Tongue (tissue), 2 donors: ENCODE data around the gene ARL16. TPM values are rescaled to one million over a fixed set of nuclear protein-coding genes. Genes with fewer than 3 reads are reported as not detected.
A peak's percentile ranks its signal among the peaks of the same experiment; 100 is the strongest.
"Not testable (repeated sequence)": the region's sequence is repeated elsewhere in the genome, so short reads cannot be mapped to it uniquely, and the experiment has no call there.

ENCODE experiments used
- DNase-seq: peaks from one replicate; pipeline ENCODE4 v3.0.0-alpha.2; 2015
- total RNA-seq: library from RNA; depleted of rRNA; stranded (reverse); fragments of >200 nt; gene quantifications from one replicate; pipeline ENCODE4 v1.2.3, GENCODE V29; 2014

Gene ARL16
- total RNA-seq, 1 donor from 2014 or later: 32.1 TPM

- no peak for DNase-seq
Observed at GRCh38 chr17:81695211-81695610, 11.6 kb upstream of the ARL16 start.

GRCh38 chr17:81694810-81695209 is 11.2 kb upstream of the ARL16 start:
- DNase-seq: no peak

- DNase-seq: no peak
Observed at GRCh38 chr17:81693509-81694210, 10.1 kb upstream of the ARL16 start.

- DNase-seq: no peak
Observed at GRCh38 chr17:81691608-81692007, 8.0 kb upstream of the ARL16 start.

DNA sequence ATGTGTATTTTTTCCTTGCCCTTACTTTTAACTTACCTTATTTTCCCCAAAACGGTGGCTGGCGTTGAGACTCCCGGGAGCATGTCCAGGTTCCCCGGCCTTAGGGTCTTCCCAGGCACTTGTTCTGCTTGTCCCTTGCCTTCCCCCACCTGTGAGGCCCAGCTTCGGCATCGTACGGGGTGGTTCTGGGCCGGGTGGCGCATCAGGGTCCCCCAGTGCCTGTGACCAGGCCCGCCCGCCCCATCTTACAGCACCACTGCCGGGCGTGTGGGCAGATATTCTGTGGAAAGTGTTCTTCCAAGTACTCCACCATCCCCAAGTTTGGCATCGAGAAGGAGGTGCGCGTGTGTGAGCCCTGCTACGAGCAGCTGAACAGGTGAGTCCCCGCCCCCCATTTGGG is 7.6 kb upstream of the ARL16 start:
- no peak for DNase-seq

GRCh38 chr17:81690549-81690948 is 7.0 kb upstream of the ARL16 start:
- DNase-seq: no peak

- DNase-seq: no peak
Observed at GRCh38 chr17:81690066-81690465, 6.5 kb upstream of the ARL16 start.

GRCh38 chr17:81688616-81689015 is 5.0 kb upstream of the ARL16 start:
- DNase-seq: no peak

DNA sequence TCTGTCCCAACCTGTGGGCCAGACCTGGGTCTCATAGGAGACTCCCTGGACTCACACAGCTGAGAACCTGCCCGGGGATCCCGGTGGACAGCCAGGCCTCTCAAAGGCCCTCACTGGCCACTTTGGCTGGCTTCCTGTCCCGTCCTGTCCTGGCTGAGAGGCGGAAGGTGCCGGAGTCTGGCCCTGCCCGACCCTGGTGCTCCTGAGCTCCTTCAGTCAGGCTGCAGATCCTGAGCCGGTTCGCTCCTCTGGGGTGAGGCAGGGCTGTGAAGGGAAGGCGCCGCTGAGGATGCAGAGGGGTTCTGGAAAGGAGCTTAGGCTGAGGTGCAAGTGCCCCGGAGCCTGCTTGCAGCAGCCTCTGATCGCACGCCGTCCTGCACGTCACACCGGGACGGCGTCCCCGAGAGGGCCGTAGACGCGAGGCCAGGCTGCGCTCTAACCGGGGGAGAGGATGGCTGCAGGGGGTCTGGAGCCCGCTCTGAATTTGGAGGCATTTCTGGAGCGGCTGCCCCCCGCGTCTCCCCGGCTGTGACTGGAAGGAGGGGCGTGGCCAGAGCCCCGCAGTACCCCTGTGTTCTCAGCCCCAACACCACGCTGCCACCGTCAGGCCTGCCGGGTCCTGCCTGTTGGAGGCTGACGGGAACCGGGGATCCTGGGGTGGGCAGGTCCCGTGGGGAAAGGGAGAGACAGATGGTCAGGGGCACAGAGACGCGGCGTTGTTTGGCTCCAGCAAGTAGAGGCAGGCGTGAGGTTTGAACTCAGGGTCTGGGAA is 4.4 kb upstream of the ARL16 start:
- DNase-seq: no peak

- no peak for DNase-seq
Observed at GRCh38 chr17:81686614-81687013, 3.0 kb upstream of the ARL16 start.

- no peak for DNase-seq
Observed at GRCh38 chr17:81685108-81685507, 1.5 kb upstream of the ARL16 start.

GRCh38 chr17:81684442-81684911 is 880 bp upstream of the ARL16 start:
- DNase-seq: no peak

DNA sequence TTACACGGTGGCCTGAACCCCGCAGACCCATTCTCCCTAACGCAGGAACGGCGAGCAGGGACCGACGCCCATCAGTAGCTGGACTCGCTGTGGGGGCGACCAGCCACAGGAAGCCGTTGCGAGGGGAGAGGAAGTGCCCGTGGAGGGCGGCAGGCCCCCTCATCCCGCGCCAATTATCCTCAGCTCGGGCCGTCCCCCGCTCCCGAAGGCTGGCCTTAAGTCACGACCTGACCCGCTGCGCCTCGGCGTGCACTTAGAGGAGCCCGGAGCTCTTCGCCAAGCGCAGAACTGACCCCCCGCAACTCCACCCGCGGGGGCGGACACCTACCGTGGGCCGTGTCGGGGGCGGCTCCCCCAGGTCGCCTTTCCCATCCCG is 401 bp downstream of the ARL16 start:
- peak; percentile 28 for DNase-seq

DNA sequence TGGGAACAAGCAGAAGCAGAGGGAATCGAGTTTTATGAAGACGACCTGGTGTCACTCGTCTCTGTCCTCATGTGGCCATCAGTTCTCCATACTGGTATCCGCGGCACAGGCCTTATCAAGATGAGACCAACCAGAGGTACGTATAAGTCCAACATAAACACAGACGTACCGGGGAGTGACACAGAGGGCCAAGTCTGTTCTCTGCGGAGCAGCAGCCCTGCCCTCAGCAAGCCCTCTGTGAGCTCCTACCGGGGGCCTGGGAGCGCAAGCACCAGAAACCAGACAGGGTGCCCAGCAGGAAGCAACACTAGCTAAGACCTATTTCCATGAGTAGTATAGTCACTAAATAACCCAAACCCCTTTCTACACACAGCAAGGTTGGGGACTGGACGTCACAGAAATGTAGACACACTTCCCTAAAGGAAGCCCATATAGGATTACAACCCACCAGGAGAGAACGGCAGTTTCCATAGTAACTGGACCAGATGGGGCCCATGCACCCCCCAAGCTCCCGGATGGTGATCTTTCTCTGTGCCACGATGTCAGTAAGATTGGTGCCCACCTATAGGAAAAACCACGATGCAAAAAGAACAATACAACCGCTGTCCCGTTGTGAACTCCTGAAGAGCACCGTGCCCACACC is 911 bp downstream of the ARL16 start:
- DNase-seq: no peak

DNA sequence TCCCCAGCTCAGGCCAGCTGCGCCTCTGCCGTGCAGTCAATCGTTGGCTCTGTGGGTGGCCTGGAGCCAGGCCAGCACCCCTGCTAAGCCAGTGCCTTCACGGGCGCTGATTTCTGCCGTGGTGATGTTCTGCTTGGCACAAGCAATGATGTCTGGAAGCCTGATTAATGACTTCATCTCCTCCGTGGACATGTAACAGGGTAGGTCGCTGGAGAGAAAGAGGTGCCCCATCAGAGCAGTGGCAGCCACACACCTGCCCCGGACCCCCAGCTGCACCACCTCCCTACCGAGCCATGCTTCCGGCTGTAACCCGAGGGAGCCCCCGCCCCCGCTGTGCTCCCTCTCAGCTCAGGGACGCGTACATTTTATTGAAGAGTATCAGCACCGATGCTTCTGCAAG is 1.9 kb downstream of the ARL16 start:
- no peak for DNase-seq

- DNase-seq: no peak
Observed at GRCh38 chr17:81680150-81680549, 3.4 kb downstream of the ARL16 start.

GRCh38 chr17:81676906-81677305 is 6.7 kb downstream of the ARL16 start:
- no peak for DNase-seq

DNA sequence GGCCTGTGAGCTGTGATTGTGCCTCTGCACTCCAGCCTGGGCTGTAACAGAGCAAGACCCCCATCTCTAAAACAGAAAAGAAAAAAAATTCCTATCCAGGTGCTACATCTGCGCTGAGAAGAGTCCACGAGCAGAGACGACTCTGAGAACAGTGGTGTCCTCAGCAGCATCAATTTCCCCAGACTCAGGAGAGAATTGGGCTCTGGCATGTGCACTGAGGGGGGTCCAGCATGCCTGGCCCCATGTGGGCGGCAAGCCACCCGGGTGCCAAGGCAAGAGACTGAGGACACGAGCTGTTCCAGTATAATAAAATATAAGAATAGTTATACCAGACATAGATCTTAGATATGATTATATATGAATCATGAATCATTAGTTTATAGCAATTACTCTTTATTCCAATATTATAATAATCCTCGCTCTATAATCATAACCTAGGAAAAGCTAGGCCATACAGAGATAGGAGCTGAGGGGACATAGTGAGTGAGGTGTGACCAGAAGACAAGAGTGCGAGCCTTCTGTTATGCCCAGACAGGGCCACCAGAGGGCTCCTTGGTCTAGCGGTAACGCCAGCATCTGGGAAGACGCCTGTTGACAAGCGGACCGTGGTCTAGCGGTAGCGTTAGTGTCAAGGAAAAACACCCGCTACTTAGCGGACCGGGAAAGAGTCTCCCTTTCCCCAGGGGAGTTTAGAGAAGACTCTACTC is 7.9 kb downstream of the ARL16 start:
- DNase-seq: not testable (repeated sequence)

DNA sequence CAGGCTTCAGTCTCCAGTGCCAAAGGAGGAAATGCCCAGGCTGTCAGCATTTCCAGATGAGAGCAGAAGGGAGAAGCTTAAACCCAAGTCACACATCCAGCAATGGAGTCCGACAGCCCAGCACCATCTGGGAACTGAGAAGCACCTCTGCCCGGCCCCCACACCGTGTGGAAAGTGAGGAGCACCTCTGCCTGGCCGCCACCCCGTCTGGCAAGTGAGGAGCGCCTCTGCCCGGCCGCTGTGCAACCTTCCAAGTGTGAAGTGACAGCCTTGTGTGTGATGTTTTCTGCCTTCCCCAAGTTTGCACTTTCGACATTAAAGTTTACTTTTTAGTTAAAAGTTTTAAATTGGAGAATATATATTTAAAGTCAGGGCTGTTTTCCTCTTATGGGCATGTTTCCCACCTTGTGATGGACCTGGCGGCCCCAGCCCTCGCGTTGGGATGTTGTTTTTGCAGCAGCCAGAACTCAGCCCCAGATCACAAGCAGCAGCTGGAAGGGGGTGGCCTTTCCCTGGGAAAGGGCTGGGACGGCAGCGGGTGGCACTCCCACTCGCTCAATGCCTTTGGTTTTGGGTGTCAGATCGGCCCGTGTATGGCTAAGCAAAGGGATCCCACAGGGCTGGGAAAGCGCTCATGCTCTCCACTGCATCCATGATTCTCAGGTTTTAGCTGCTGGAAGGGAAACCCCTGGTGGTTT is 9.9 kb downstream of the ARL16 start:
- no peak for DNase-seq

GRCh38 chr17:81672954-81673353 is 10.6 kb downstream of the ARL16 start:
- DNase-seq: no peak

DNA sequence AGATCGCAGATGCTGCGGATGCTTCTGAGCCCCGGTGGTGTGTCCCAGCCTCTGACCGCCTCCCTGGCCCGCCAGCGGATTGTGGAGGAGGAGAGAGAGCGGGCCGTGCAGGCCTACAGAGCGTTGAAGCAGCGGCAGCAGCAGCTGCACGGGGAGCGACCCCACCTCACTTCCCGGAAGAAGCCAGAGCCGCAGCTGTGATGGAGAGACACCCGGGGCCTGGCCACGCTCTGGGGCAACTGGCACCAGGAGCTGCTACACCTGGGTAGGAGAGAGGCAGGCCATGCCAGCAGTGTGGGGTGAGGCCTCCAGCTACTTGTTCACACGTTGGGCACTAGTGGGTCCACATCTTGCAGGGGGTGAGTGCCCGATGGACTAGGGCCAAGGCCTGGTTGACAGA is 11.1 kb downstream of the ARL16 start:
- no peak for DNase-seq

GRCh38 chr17:81667754-81668153 is 15.8 kb downstream of the ARL16 start:
- DNase-seq: no peak
